DMS153 (cell line): ENCODE measurements around the gene SLC7A7.
"Not testable (repeated sequence)": the region's sequence is repeated elsewhere in the genome, so short reads cannot be mapped to it uniquely, and the experiment has no call there.

Source experiments
- DNase-seq: peaks from one replicate; lab custom pipeline; 2025; lab: John Stamatoyannopoulos, UW

Gene SLC7A7

DNA sequence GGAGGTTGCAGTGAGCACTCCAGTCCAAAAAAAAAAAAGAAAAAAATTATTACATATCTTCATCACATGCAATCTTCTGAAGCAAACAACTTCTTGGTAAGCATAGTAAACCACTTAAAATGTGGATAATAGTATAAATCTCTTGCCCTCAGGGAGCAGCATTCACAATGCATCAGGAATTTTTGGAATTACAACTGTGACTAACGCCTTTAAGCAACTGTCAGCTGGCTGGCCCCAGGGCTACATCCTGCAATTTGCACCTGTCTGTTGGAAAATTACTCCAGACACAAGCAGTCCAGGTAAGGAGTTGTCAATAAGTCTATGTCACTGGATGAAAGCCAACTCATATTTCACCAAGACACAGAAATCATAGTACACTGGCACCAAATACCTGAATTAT, 5.5 kb upstream of the SLC7A7 start:
- DNase-seq = no peak

DNA sequence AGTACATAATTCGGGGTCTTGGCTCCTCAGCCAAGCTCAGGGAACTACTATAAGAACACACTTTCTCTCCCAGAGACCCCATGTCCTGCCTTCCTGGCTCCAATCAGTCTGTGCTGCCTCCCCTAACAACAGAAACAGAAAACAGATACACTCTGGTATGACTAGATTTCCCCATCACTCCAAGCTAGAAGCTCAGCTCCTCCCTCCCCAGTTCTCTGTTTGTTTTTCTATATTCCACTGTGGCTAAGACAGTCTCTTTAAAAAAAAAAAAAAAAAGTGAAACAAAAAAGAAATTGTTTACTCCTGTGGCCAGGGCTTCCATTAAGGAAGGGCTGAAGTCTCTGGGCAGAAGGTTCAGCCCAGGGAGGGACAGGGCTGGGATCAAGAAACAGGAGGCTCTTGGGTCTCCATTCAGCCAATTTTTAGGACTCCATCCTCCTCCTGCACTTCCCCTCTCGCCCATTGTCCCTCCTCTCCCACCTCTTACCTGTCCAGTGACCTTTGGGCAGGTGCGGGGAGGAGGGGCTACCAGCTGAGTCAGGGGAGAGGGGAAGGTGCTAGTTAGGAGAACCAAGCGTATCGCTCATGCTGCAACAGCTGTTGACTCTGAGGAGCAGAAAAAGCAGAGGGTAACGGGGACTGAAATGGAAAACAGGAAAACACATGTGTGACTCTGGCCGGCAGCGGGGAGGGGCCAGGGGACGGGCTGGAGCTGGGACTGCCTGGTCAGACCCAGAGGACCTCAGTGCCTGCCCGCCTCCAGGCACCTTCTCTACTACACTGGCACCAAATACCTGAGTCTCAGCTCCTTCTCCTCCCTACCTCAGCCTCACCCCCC, 4.1 kb upstream of the SLC7A7 start:
- DNase-seq = no peak

GRCh38 chr14:22814373-22814772, 862 bp downstream of the SLC7A7 start:
- no peak for DNase-seq

DNA sequence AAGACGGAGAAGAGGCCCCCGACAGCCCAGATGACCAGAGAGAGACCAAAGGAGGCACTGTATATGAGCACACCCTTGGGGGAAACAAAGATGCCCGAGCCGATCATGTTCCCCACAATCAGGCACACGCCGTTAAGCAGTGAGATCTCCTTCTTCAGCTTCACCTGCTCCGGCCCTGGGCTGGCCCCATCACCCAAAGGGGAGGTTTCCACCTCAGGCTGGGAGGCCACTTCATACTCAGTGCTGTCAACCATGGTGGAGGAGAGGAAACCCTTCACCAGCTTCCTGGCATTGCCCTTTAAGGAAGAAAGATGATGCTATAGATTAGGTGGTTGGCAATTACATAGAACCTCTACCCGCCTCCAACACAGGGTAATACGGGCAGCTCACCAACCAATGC, 2.1 kb downstream of the SLC7A7 start:
- no peak for DNase-seq

GRCh38 chr14:22812744-22813143, 2.5 kb downstream of the SLC7A7 start:
- DNase-seq = no peak

GRCh38 chr14:22811722-22812121, 3.5 kb downstream of the SLC7A7 start:
- DNase-seq = no peak

DNA sequence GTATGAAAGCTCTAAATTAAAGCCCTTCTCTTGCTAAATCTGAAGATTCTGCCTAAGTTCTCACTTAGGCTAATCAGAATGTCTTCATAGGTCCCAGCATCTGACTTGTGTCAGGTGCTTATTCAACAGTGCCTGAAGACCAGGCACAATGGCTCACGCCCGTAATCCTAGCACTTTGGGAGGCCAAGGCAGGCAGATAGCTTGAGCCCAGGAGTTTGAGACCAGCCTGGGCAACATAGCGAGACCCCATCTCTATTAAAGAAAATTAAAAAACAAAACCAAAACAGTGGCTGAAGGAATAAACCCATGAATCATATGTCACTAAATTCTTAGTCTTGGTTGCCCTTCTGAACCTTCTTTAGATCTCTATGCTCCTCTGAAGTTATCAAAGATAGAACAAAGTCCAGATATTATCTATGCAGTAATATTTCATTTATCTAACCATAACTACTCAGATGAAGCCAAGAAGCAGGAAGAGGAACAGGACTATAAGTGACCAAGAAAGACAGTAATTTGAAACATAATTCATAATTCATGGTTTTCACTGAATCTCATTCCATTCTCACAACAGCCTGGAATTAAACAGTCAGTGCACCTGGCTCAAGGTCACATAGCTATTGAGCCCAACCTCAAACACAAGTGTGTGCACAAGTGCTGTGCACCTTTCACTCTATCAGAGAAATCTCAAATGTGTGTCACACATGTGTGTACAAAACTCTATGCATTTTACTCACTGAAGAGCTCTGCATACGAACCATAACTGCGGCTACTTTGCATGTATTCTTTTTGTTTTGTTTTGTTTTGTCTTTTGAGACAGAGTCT, 6.6 kb downstream of the SLC7A7 start:
- DNase-seq = no peak

DNA sequence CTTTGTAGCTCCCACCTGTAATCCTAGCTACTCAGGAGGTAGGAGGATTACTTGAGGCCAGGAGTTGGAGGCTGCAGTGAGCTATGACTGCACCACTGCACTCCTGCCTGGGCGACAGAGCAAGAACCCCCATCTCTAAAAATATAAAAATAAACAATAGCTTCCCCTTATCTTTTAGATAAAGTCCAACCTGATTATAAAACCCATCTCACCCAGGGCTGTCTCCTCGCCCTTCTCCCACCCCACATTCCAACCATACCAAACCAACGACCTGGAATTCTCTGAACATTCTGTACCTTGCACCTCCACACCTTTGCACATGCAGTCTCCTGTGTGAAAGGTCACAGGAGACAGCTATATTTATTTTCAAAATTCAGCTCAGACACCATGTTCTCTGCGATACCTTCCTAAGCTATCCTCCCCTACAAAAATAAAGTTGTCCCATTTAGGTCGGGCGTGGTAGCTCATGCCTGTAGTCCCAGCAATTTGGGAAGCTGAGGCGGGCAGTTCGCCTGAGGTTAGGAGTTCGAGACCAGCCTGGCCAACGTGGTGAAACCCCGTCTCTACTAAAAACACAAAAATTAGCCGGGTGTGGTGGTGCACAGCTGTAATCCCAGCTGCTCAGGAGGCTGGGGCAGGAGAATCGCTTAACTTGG, 7.7 kb downstream of the SLC7A7 start:
- no peak for DNase-seq

GRCh38 chr14:22805235-22805634, 10.0 kb downstream of the SLC7A7 start:
- not testable (repeated sequence) for DNase-seq

DNA sequence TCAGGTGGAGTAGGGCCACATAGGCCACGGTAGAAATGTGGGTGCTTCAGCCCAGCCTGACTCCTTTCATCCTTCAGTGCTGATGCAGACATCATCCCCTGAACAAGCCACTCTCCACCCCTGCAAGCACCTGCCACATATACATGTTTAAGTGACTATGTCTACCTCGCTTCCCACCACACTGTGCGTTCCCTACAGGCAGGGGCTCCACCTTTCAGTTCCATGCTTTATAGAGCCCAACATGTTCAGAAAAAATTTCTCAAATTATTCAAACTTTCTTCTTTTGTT, 11.6 kb downstream of the SLC7A7 start:
- no peak for DNase-seq

DNA sequence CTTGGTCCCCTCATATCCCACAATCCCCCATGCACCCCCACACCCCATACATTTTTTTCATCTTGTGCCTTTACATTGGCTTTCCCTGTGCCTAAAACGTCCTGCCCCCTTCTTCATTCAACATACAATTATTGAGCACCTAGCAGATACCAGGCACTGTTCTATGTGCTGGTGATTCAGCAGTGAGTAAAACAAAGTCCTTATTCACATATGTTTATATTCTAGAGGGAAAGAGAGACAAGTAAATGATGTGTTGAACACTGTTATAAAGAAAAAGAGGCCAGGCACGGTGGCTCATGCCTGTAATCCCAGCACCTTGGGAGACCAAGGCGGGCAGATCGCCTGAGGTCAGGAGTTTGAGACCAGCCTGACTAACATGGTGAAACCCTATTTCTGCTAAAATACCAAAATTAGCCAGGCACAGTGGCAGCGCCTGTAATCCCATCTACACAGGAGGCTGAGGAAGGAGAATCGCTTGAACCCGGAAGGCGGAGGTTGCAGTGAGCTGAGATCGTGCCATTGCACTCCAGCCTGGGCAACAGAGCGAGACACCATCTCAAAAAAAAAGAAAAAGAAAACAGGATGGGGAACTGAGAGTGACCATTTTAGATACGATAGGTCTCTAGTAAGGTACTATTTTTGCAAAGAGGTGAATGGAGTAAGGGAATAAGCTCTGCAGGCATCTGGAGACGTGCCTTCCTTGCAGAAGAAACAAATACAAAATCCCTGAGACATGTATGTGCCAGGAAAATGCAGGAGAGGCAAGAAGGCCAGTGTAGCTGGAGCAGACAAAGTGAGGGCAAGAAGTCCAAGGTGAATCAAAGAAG, 12.2 kb downstream of the SLC7A7 start:
- no peak for DNase-seq

DNA sequence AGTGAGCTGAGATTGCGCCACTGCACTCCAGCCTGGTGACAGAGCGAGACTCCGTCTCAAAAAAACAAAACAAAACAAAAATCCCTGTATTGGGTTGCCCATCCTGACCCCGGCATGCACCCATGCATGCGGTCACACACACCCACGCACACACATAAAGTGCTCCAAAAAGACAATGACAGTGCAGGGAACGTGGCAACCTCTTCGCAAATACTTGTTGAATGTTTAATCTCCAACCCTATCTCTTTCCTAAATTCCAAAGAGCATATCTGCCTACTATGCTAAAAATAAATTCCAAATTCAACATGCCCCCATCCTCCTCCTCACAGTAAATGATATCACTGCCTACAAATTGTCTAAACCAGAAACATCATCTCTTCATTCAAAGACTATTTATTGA, 13.5 kb downstream of the SLC7A7 start:
- DNase-seq = no peak

GRCh38 chr14:22800346-22800745, 14.9 kb downstream of the SLC7A7 start:
- no peak for DNase-seq

- no peak for DNase-seq
Measured at GRCh38 chr14:22798528-22798927, 16.7 kb downstream of the SLC7A7 start.

DNA sequence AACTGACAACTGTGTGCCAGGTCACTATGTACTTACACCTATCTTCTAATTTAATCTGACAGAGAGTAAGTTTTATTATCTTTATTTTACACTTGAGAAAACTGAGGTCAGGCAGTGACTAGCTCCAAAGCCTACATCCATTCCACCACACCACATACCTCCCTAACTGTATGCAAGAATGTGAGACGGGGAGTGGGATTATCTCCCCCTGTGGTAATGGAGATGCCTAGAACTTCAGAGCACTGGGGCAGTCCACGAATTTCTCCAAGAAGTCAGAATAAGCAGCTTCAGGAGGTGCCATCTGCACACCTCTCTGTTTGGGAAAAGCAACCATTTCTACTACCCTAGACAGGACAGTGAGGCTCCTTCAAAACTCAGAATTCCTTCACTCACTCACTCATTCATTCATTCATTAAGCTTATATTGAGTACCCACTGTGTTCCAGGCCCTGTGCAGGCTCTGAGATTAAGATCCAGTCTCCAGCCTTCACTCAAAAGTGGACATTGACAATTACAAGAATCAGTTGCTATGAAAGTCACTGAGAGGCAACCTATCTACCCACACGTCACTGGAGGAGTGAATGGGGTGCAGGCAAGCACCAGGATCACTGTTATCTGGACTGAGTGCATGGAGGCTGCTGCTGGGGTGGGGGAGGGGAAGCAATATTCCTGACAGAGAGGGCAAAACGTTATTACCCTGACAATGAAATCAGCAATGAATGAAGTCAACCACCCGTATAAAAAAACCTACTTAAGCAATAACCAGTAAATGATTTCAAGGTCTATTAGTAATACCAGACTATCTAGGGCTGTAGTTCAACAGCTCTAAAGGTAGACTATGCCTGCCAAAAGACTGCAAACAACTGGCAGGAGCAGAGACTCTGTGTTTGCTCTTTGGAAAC, 18.0 kb downstream of the SLC7A7 start:
- no peak for DNase-seq

DNA sequence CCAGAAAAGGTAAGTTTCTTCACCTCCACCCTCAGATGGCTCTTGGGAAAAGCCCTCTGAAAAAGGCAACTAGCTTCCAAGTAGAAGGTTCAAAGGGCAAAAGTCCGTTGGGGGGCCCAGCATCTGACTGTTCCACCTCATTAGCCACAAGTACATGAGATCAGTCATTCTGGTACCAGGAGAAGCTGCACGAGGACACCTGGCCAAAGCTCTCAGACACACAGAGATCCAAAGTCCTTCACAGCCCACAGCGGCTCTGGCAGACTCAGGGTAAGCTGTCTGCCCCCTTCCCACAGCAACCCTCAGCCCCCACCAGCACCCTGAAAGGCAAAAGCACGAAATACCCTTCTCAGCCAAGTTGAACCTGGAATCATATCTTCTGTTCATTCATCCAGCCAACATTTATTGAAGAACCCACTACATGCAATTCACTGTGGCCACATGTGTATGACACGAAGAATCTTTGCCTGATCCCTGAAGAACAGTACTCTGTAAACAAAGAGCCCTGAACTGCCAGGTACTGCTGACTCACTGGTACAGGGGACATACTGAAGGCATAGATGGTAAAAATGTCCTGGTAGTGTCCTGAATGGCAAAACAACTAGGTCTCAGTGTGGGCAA, 19.0 kb downstream of the SLC7A7 start:
- DNase-seq = no peak

- no peak for DNase-seq
Measured at GRCh38 chr14:22794551-22794951, 20.7 kb downstream of the SLC7A7 start.

GRCh38 chr14:22793976-22794375, 21.3 kb downstream of the SLC7A7 start:
- no peak for DNase-seq

- not testable (repeated sequence) for DNase-seq
Measured at GRCh38 chr14:22793550-22793949, 21.7 kb downstream of the SLC7A7 start.

GRCh38 chr14:22792158-22792557, 23.1 kb downstream of the SLC7A7 start:
- no peak for DNase-seq

GRCh38 chr14:22791301-22791700, 23.9 kb downstream of the SLC7A7 start:
- DNase-seq = no peak
